WTC11 (cell line): ENCODE data around the gene PHLDA2. TPM values are rescaled to one million over a fixed set of nuclear protein-coding genes. Genes with fewer than 3 reads are reported as not detected.
"Not testable (repeated sequence)": the region's sequence is repeated elsewhere in the genome, so short reads cannot be mapped to it uniquely, and the experiment has no call there.

Source experiments
- ATAC-seq: fragments of 200-7000 bp; cut with Tn5 transposase; 2 replicates; pipeline ENCODE4 v1.10.0; 2021; ENCODE audit warnings: mild to moderate bottlenecking, moderate library complexity
- CTCF ChIA-PET: fragments of 300-600 bp; sonication (Branson Sonifier 250); formaldehyde crosslinking; loops from one replicate; lab custom pipeline; 2021; ENCODE audit warnings: antibody characterized with exemption; lab: Charles Lee
- POLR2A ChIA-PET: fragments of 350-600 bp; sonication (Branson Sonifier 250); formaldehyde crosslinking; loops from one replicate; lab custom pipeline; 2021; ENCODE audit warnings: antibody characterized with exemption; lab: Charles Lee
- DNase-seq: peaks from one replicate; pipeline ENCODE4 v3.0.0; 2021; ENCODE audit warnings: low spot score
- H3K27ac Mint-ChIP-seq: 2 replicates; pipeline ENCODE4 v1.8.0; 2021; ENCODE audit warnings: mixed read lengths
- H3K27me3 Mint-ChIP-seq: 2 replicates; pipeline ENCODE4 v1.8.0; 2021; ENCODE audit warnings: low read depth, mild to moderate bottlenecking, moderate library complexity, mixed read lengths
- H3K36me3 Mint-ChIP-seq: 2 replicates; pipeline ENCODE4 v1.8.0; 2021; ENCODE audit warnings: mixed read lengths
- H3K4me1 Mint-ChIP-seq: 2 replicates; pipeline ENCODE4 v1.8.0; 2022; ENCODE audit warnings: mixed read lengths
- H3K4me3 Mint-ChIP-seq: 2 replicates; pipeline ENCODE4 v1.8.0; 2021; ENCODE audit warnings: mild to moderate bottlenecking, moderate library complexity, mixed read lengths
- H3K9me3 Mint-ChIP-seq: 2 replicates; pipeline ENCODE4 v1.8.0; 2021; ENCODE audit warnings: mixed read lengths
- E2F1 ChIP-seq: sonication (generic); formaldehyde crosslinking; IDR thresholded peaks from 2 replicates; pipeline ENCODE4 v1.8.0; 2022; ENCODE audit warnings: mild to moderate bottlenecking, missing genetic modification reagents
- FOXJ3 ChIP-seq: sonication (generic); formaldehyde crosslinking; IDR thresholded peaks from 2 replicates; pipeline ENCODE4 v1.9.0; 2021; ENCODE audit warnings: missing genetic modification reagents, mild to moderate bottlenecking, borderline replicate concordance
- JAZF1 ChIP-seq: fragments of 250-450 bp; sonication (Bioruptor Pico); IDR thresholded peaks from 2 replicates; pipeline ENCODE4 v1.9.0; 2021; ENCODE audit warnings: moderate library complexity, mild to moderate bottlenecking, inconsistent platforms
- MYBL2 ChIP-seq: sonication (generic); formaldehyde crosslinking; IDR thresholded peaks from 2 replicates; pipeline ENCODE4 v1.8.1; 2023; ENCODE audit warnings: mild to moderate bottlenecking, moderate library complexity, missing genetic modification reagents
- NR3C1 ChIP-seq: sonication (generic); formaldehyde crosslinking; conservative IDR thresholded peaks from 2 replicates; pipeline ENCODE4 v1.8.1; 2023; ENCODE audit warnings: low read depth, mild to moderate bottlenecking, missing genetic modification reagents
- PRDM15 ChIP-seq: sonication (generic); formaldehyde crosslinking; IDR thresholded peaks from 2 replicates; pipeline ENCODE4 v1.8.0; 2022; ENCODE audit warnings: missing genetic modification reagents
- SMAD3 ChIP-seq: sonication (generic); formaldehyde crosslinking; IDR thresholded peaks from 2 replicates; pipeline ENCODE4 v1.8.0; 2022; ENCODE audit warnings: missing genetic modification reagents, mild to moderate bottlenecking, borderline replicate concordance
- USF2 ChIP-seq: sonication (generic); formaldehyde crosslinking; IDR thresholded peaks from 2 replicates; pipeline ENCODE4 v1.8.1; 2023; ENCODE audit warnings: mild to moderate bottlenecking, missing genetic modification reagents, moderate library complexity
- ZNF121 ChIP-seq: sonication (generic); formaldehyde crosslinking; IDR thresholded peaks from 2 replicates; pipeline ENCODE4 v1.8.0; 2023; ENCODE audit warnings: missing genetic modification reagents
- ZNF219 ChIP-seq: sonication (generic); formaldehyde crosslinking; IDR thresholded peaks from 2 replicates; pipeline ENCODE4 v1.8.0; 2023; ENCODE audit warnings: missing genetic modification reagents, mild to moderate bottlenecking, borderline replicate concordance
- ZNF416 ChIP-seq: fragments of 250-450 bp; sonication (Bioruptor Pico); IDR thresholded peaks from 2 replicates; pipeline ENCODE4 v1.9.0; 2021; ENCODE audit warnings: mild to moderate bottlenecking, inconsistent platforms
- ZNF671 ChIP-seq: fragments of 250-450 bp; sonication (Bioruptor Pico); IDR thresholded peaks from 2 replicates; pipeline ENCODE4 v1.8.0; 2021; ENCODE audit warnings: mild to moderate bottlenecking
- total RNA-seq: library from RNA; stranded (reverse); gene quantifications from 3 replicates; pipeline ENCODE4 v1.2.3, GENCODE V29; 2021
- TF ChIP-seq, protein P1 (sequence below): sonication (generic); formaldehyde crosslinking; IDR thresholded peaks from 2 replicates; pipeline ENCODE4 v1.8.1; 2023; ENCODE audit warnings: mild to moderate bottlenecking, missing genetic modification reagents, borderline replicate concordance
- TF ChIP-seq, protein P2 (sequence below): fragments of 250-450 bp; sonication (Bioruptor Pico); conservative IDR thresholded peaks from 2 replicates; pipeline ENCODE4 v1.9.0; 2021; ENCODE audit warnings: mild to moderate bottlenecking

Gene PHLDA2
- total RNA-seq, 1 experiment from 2014 or later: 9.6 TPM

DNA sequence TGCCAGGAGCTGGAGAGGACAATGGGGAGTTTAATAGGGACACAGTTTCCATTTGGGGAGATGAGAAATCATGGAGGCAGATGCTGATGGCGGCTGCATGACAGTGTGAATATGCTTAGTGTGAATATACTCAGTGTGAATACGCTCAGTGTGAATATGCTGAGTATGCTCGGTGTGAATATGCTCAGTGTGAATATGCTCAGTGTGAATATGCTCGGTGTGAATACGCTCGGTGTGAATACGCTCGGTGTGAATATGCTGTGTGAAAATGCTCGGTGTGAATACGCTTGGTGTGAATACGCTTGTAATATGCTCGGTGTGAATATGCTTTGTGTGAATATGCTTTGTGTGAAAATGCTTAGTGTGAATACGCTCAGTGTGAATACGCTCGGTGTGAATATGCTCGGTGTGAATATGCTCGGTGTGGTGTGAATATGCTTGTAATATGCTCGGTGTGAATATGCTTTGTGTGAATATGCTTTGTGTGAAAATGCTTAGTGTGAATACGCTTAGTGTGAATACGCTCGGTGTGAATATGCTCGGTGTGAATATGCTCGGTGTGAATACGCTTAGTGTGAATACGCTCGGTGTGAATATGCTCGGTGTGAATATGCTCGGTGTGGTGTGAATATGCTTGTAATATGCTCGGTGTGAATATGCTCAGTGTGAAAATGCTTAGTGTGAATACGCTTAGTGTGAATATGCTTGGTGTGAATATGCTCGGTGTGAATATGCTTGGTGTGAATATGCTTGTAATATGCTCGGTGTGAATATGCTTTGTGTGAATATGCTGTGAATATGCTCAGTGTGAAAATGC, 8.6 kb upstream of the PHLDA2 start:
- ATAC-seq, H3K4me3 Mint-ChIP-seq, CTCF ChIA-PET, H3K27ac Mint-ChIP-seq, DNase-seq, POLR2A ChIA-PET, H3K4me1 Mint-ChIP-seq: not testable (repeated sequence)
- peaks cover 32% of the 10 kb centered on the region for H3K9me3 Mint-ChIP-seq
- peaks cover 32% of the 10 kb centered on the region for H3K27me3 Mint-ChIP-seq
- peaks cover 31% of the 10 kb centered on the region for H3K36me3 Mint-ChIP-seq

GRCh38 chr11:2934611-2935239, 5.5 kb upstream of the PHLDA2 start:
- Mint-ChIP-seq H3K4me1 (peaks cover 3% of the 10 kb centered on the region), H3K9me3 (peaks cover 30% of the 10 kb centered on the region), H3K27ac (no peak overlapping the region), H3K27me3 (peaks cover 42% of the 10 kb centered on the region), H3K36me3 (peaks cover 29% of the 10 kb centered on the region), H3K4me3 (no peak overlapping the region)
- CTCF ChIA-PET: interaction anchor here (1.1 to 3.0 kb wide), 3 partner anchors 42 to 403 kb away, joined by 3 to 13 read pairs (median 4); no protein-coding TSS in a partner anchor
- peak; percentile 5 for DNase-seq
- TF ChIP-seq ZNF219 (CRISPR knock-in tag) (no peak), SMAD3 (CRISPR knock-in tag) (no peak), ZNF671 (CRISPR knock-in tag) (no peak), ZNF416 (CRISPR knock-in tag) (no peak), E2F1 (CRISPR knock-in tag) (no peak), PRDM15 (CRISPR knock-in tag) (no peak), USF2 (no peak), NR3C1 (CRISPR knock-in tag) (no peak), MYBL2 (no peak), FOXJ3 (CRISPR knock-in tag) (no peak), JAZF1 (no peak), ZNF121 (CRISPR knock-in tag) (no peak)
- TF ChIP-seq, protein P1, sequence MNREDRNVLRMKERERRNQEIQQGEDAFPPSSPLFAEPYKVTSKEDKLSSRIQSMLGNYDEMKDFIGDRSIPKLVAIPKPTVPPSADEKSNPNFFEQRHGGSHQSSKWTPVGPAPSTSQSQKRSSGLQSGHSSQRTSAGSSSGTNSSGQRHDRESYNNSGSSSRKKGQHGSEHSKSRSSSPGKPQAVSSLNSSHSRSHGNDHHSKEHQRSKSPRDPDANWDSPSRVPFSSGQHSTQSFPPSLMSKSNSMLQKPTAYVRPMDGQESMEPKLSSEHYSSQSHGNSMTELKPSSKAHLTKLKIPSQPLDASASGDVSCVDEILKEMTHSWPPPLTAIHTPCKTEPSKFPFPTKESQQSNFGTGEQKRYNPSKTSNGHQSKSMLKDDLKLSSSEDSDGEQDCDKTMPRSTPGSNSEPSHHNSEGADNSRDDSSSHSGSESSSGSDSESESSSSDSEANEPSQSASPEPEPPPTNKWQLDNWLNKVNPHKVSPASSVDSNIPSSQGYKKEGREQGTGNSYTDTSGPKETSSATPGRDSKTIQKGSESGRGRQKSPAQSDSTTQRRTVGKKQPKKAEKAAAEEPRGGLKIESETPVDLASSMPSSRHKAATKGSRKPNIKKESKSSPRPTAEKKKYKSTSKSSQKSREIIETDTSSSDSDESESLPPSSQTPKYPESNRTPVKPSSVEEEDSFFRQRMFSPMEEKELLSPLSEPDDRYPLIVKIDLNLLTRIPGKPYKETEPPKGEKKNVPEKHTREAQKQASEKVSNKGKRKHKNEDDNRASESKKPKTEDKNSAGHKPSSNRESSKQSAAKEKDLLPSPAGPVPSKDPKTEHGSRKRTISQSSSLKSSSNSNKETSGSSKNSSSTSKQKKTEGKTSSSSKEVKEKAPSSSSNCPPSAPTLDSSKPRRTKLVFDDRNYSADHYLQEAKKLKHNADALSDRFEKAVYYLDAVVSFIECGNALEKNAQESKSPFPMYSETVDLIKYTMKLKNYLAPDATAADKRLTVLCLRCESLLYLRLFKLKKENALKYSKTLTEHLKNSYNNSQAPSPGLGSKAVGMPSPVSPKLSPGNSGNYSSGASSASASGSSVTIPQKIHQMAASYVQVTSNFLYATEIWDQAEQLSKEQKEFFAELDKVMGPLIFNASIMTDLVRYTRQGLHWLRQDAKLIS: no peak
- TF ChIP-seq, protein P2, sequence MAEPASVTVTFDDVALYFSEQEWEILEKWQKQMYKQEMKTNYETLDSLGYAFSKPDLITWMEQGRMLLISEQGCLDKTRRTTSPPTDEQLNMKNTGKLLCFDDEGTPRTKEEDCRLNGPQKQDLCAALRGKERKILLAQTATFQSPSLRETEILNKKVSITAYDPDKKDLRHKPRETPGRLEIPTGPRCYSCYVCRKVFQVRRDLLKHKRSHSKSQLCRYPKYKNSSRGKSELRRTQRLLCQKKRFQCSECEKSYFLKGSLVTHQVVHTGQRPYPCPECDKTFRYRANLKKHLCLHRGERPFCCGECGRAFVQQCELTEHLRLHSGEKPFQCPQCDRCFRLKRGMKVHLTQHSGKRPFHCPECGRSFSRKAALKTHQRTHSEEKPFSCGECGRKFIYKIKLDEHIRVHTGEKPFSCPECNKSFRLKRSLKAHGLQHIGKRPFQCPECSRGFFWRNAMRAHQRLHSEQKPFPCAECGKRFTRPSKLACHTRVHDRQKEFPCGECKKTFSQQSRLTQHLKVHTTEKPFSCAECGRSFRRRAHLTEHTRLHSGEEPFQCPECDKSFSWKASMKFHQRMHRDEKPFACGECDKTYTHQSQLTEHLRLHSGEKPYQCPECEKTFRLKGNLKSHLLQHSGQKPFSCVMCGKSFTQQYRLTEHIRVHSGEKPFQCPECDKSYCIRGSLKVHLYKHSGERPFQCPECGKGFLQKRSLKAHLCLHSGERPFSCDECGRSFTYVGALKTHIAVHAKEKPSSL (CRISPR knock-in tag): no peak
- no peak for ATAC-seq
- POLR2A ChIA-PET: no interaction called here
